GDM1 (cell line): ENCODE measurements around the gene RNF213.

ENCODE experiments used
- DNase-seq: peaks from one replicate; lab custom pipeline; 2025; lab: John Stamatoyannopoulos, UW

The RNF213 gene

GRCh38 chr17:80372922-80373570, 112.4 kb downstream of the RNF213 start:
- DNase-seq = no peak

DNA sequence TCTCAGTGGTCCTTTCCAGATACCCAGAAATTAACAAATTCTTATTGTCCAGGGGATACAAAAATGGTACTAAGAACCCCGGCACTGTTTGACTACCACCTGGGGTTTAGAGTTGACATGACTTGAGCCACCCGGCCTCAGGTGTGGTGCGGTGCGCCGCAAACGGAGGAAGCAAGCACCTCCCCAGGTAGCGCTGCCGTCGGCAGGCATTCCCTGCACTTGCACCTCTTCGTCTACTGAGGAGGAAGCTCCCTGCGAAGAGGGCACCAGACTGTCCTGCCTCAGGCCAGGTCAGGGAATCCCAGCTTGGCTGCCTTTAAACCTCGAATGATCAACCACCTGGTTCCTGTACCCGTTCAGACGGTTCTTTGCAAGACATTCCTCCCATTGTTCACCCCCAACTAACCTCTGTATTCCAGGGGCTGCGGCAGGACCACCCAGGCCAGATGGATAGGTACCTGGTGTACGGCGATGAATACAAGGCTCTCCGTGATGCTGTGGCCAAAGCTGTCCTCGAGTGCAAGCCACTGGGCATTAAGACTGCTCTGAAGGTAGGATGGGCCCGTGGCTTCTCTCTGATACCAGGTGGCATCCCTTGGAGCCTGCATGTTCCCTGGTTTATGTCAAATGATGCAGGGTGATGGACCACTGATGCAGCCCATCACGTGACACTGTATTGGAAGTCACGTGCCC, 113.5 kb downstream of the RNF213 start:
- DNase-seq = no peak

- no peak for DNase-seq
Measured at GRCh38 chr17:80374732-80375585, 114.3 kb downstream of the RNF213 start.

DNA sequence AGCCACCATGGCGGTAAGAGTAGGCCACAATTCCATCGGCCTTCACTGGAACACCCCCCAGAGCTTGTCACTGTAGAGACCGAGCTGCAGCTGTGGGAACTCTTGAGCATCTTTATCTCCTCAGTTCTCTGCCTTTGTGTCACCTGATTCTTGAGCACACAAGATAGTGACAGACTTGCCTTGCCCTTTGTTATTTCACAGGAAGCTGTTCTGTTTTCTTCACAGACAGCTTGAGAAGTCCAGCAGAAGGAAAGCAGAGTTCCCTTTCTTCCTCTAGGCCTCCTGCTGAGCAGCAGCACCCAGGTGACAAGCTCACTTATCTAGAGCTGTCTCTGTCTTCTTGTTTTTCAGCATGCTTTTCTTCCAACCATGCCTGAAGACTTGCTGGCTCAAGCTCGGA, 115.9 kb downstream of the RNF213 start:
- no peak for DNase-seq

DNA sequence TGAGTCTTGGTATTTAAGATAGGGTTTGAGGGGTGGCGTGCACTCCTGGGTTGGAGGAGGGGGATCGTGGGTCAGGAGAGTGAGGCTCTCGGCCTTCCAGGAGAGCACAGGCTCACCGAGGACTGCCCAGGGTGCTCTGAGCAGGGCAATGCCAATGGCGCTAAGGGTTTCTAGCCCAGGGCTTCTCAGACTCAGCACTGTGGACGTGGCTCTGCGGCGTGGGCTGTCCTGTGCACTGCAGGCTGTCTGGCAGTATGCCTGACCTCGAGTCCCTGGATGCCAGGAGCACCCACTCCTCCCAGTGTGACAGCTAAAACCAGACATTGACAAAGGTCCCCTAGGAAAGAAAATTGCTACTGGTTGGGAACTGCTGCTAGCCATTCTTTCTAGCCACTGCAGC, 117.1 kb downstream of the RNF213 start:
- DNase-seq = no peak

DNA sequence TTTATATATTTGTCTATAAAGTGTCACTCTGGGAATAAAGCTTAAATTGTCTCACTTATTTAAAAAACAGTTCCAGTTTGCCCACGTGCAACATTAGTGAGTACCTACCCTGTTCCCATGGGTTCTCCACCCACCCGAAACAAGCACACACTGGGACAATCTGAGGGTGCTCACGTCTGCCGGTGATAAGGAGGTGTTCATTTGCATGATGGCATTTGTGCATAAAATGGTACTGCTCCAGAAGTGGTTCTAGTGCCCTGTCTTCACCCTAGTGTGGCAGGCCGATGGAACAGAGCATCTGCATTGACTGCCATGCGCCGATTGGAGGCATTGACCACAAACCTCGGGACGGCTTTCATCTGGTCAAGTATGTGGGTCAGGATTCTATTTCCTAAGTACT, 118.7 kb downstream of the RNF213 start:
- no peak for DNase-seq

DNA sequence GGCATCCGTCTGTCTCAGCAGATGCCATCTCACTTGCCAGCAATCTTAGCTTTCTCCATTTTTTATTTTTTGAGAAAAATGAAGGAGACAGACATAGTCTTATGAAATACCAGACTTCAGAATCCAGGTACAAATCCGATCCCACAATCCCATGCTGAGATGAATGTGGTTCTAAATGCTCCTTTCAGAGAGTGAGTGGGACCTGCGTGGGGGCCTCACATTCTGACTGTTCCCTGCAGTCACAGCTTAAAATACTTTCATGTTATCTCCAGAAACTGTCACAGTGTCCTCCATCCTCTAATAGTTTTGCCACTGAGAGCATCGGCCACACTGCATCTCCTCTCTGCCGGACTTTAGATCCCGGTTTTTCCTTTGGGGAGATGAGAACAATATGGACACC, 119.4 kb downstream of the RNF213 start:
- DNase-seq = no peak

GRCh38 chr17:80380555-80381002, 119.9 kb downstream of the RNF213 start:
- DNase-seq = no peak

DNA sequence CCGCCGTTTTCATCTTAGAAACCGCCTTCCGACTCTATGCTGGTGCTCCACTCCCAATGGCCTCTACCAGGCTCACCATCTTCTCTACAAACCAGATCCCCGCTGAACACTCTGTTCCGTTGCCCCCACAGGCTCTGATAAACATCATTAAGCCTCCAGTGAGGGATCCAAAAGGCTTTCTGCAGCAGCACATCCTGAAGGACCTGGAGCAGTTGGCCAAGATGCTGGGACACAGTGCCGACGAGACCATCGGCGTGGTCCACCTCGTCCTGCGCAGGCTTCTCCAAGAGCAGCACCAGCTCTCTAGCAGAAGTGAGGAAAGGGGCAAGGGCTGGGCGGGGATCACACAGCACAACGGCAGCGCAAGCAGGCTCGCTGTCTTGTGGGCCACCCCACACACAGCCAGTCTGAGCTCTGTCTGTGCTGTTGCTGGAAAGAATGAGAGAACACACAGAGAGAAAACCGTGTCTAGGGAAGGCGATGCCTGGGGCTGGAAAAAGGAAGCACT, 120.8 kb downstream of the RNF213 start:
- DNase-seq = no peak

GRCh38 chr17:80382446-80382845, 121.8 kb downstream of the RNF213 start:
- DNase-seq = no peak

GRCh38 chr17:80382956-80383355, 122.3 kb downstream of the RNF213 start:
- no peak for DNase-seq

DNA sequence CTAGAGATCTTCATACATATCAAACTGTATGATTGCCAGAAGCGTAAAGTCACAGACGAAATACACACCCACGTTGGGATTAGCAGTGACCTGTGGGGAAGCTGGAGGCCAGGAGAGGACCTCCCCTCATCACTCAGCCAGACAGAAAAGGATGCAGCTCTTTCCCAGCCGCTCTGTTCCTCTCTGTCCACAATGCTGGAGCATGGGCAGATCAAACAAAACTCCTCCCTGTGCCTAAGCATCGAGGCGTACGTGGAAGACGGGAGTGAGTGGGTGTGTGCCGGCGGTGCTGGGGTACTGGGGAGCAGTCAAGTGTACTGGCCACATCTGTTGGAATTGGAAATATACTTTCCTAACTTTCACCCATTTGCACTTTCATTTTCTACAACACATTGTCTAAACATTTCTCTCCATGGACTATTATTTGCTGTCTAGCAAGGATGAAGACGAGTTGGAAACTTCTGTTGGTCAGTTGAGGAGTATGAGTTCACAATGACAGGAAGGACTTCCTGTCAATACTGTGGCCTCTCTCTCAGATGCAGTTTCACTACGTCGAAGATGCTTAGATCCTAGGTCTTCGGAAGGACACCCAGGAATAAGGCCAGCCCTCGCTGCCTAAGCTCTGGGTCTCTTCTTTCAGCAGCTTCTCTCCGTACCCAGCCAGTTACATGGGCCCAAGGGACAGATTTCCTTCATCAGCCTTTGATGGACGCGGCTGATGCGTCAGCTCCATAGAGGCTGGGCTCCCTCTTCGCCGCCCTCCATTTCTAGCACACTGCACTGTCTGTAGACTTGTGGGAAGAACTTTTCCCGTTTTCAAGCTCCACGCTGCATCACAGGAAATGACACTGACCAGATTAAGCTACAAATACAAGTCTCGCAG, 123.7 kb downstream of the RNF213 start:
- no peak for DNase-seq

DNA sequence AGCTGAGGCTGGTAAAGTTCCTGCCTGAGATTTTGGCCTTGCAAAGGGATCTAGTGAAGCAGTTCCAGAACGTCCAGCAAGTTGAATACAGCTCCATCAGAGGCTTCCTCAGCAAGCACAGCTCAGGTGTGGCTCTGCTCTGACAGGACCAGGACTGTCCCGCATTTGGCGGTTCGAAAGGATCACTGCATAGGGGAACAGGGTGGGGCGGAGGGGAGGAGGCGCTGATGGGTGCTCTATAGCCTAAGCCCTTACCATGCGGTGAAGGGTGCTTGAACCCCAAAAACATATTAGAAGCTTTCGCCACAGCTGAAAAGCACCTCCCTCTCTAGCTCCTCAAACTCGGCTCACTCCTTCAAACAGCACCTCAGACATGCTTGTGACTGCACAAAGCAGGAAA, 124.4 kb downstream of the RNF213 start:
- DNase-seq = no peak

- DNase-seq = no peak
Measured at GRCh38 chr17:80386341-80386740, 125.7 kb downstream of the RNF213 start.

DNA sequence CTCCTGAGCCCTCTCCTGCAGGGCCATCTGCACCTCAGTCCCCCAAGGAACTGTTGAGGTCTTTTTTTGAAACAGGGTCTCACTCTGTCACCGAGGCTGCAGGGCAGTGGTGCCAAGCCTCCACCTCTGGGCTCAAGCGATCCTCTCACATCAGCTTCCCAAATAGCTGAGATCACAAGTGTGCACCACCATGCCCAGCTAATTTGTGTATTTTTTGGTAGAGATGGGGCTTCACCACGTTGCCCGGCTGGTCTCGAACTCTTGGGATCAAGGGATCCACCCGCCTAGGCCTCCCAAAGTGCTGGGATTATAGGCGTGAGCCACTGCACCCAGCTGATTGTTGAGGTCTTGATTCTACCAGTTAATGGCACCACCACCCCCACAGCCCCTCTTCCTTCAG, 126.4 kb downstream of the RNF213 start:
- no peak for DNase-seq

DNA sequence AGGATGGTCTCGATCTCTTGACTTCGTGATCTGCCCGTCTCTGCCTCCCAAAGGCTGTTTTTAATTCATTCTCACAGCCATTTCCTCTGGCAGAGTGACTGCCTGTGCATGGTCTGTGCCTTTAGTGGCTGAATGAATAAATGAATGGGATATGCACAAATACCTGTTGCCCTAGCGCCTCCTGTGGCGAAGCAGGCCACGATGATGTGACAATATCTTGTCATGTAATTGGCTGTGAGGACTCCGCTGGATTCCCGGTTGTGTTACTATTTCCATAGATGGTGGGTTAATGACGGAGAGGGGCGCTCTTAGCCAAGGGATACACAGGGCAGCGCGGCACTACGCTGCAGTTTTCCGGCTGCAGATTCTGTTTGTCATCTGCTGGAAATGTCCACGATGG, 127.5 kb downstream of the RNF213 start:
- no peak for DNase-seq

- no peak for DNase-seq
Measured at GRCh38 chr17:80388601-80389000, 127.9 kb downstream of the RNF213 start.

DNA sequence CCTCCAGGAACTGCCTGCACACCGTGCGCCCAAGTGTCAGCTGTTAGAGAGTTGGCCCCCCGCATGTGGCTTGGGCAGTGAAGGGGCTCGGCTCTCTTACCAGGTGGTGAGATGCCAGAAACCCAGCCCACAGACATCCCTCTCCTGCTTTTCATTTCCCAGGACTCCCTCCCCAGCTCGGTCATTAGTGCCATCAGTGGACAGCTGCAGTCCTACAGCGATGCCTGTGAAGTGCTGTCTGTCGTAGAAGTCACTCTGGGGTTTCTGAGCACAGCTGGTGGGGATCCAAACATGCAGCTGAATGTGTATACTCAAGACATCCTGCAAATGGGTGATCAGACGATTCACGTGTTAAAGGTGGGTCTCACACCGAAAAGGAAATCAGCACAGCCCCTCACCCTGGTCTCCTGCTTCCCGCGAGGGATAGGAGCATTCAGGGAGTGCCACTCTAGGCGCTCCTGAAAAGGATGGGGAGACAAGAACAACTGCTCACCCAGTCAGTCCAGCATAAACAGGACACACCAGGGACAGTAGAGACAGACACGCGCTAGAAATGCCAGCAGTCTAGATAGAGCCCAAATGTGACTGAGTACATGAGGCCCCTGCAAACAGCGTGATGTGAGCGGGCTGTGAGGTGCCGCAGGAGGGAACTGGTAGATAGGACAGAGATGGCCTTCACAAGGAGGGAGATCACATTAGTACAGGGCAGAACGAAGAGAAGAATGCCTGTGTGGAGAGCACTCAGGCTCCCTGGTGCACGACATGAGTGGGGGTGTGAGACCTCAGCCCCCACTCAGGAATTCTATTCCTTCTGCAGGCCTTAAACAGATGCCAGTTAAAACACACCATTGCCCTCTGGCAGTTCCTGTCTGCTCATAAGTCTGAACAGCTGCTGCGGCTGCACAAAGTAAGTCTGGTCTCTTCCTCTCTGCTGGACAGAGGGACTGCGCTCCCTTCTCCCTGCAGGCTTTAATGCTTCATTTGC, 128.7 kb downstream of the RNF213 start:
- no peak for DNase-seq

GRCh38 chr17:80393241-80393890, 132.7 kb downstream of the RNF213 start:
- DNase-seq = no peak

GRCh38 chr17:80393961-80394360, 133.3 kb downstream of the RNF213 start:
- DNase-seq = no peak
